ENCODE results near the gene ZNHIT3. TPM values are rescaled to one million over a fixed set of nuclear protein-coding genes. Genes with fewer than 3 reads are reported as not detected.

Gene ZNHIT3
- total RNA-seq, 4 donors from 2014 or later, result 19.7 to 34.5 (median 26.3) TPM

DNA sequence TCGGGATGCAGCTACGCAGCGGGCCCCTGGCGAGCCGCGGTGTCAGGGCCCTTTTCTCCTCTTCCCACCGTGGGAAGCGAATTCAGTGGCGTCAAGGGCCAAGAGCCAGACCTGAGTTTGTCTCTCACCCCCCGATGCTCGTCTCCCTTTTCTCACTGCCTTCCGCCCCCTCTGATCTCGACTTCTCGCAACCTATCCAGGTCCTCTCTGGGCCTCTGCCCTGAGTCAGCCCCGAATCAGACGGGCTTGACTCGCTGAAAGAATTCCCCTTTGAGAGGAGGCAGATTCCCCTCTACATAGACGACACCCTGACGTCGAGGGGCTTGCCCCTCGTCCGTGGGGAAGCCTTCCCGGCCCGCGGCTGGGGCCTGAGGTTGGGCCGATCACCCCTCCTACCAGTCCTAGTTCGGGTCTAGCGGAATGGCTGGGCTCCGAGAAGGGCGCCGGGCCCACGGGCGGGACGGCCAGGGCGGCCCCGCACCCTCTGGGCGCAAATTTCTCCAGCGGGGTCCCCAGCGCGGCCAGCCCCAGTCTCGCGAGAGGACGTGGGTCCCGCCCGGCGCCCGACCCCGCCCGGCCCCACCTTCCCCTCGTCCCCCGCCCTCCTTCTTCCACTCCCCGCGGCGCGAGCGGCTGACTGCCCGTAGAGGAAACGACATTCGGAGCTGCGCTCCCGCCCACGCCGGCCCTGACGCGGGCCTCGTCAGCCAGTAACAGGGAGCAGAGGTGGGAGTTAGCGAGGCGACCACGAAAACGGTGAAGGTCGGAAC is 58.0 kb downstream of the ZNHIT3 start, which contains the start of gene GGNBP2:
Gene GGNBP2 (plus strand): TSS at position 613 of the 770 bp plus-strand sequence. CDS start 806 bp downstream, outside the sequence.
- Histone ChIP-seq H3K27me3 (no peaks in the 10 kb centered on the region), H3K4me1 (peaks cover 43% of the 10 kb centered on the region), H3K9me3 (no peaks in the 10 kb centered on the region), H3K27ac (peak within 1 kb of the TSS; percentile 97), H3K36me3 (no peaks in the 10 kb centered on the region), H3K4me3 (peak within 1 kb of the TSS; percentile 82)
- DNase-seq (ENCODE audit: low spot score in 2 of 2), result peak; percentile 94 to 97
- WGBS, result 3% methylated on average over 29 of the region's 71 CpGs
- TF ChIP-seq EP300 (IDR thresholded peaks at IDR 0.05), result no peak
- peak in 2 of 3 donors; percentile 64 to 90 for TF ChIP-seq POLR2AphosphoS5 (IDR thresholded peaks at IDR 0.05)
- peak in 1 of 2 donors; percentile 73 for TF ChIP-seq POLR2A (IDR thresholded peaks at IDR 0.05)

DNA sequence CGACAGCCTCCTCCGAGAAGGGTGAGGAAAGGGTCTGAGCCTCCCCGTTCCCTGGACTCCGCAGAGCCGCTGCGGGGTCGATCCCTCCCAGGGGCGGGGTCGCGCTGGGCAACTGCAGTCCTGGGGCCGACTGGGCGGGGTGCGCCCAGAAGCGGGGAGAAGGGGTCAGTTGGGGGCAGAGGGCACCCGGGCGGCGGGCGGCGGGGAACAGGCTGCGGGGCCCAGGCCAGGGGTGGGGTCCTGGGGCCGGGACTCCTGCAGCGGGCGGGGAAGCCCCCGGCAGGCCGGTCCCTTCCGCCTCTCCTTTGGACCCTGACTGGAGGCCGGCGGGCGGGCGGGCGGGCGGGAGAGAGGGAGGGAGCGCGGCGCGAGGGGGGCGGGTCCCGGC is 58.6 kb downstream of the ZNHIT3 start:
- TF ChIP-seq POLR2A (IDR thresholded peaks at IDR 0.05) (no peak), POLR2AphosphoS5 (IDR thresholded peaks at IDR 0.05) (no peak), CTCF (IDR thresholded peaks at IDR 0.05) (no peak), EP300 (IDR thresholded peaks at IDR 0.05) (no peak)
- WGBS, result no CpG with 5 or more reads among the region's 38 CpGs
- H3K27me3 ChIP-seq, result no peaks in the 10 kb centered on the region
- H3K4me1 ChIP-seq, result peaks cover 47% of the 10 kb centered on the region
- peak overlapping the region; percentile 97 for H3K27ac ChIP-seq
- H3K9me3 ChIP-seq, result no peaks in the 10 kb centered on the region
- DNase-seq (ENCODE audit: low spot score in 2 of 2), result peak in 1 of 2 donors; percentile 89
- no peaks in the 10 kb centered on the region for H3K36me3 ChIP-seq
- peak overlapping the region; percentile 82 for H3K4me3 ChIP-seq

Other genes with a start within 250 kb of the ZNHIT3 start
- gene TBC1D3I, start 222.1 kb upstream of the ZNHIT3 start, total RNA-seq, result under 1 TPM in 1 of 4 donors, not detected in 3; 0.42 TPM
- gene TBC1D3G, start 162.8 kb upstream of the ZNHIT3 start, total RNA-seq, result 1 to 10 TPM in 1 of 4 donors, not detected in 3; 4.6 TPM
- not detected for gene TBC1D3H, start 98.2 kb upstream of the ZNHIT3 start, total RNA-seq
- gene MYO19, start 48.2 kb downstream of the ZNHIT3 start, total RNA-seq, result 100 to 1,000 TPM; 134 to 366 (median 154) TPM
- gene PIGW, start 48.3 kb downstream of the ZNHIT3 start, total RNA-seq, result 10 to 100 TPM in 2 of 4 donors, 1 to 10 TPM in 2; 4.1 to 13.1 (median 9.0) TPM
- 10 to 100 TPM; 49.4 to 84.1 (median 57.1) TPM for gene GGNBP2, start 58.2 kb downstream of the ZNHIT3 start, total RNA-seq
- gene DHRS11, start 105.2 kb downstream of the ZNHIT3 start, total RNA-seq, result 10 to 100 TPM; 10.5 to 19.7 (median 16.9) TPM
- 1 to 10 TPM; 3.5 to 6.6 (median 4.7) TPM for gene MRM1, start 114.9 kb downstream of the ZNHIT3 start, total RNA-seq

Measured in suprapubic skin (tissue), 4 donors.